OCI-LY7 (cell line): ENCODE data around the gene TUBGCP2. TPM values are rescaled to one million over a fixed set of nuclear protein-coding genes. Genes with fewer than 3 reads are reported as not detected.

ENCODE experiments used
- BruUV-seq: library from RNA; stranded (reverse); fragments of 400-500 nt; replicated peaks from 2 replicates; lab custom pipeline; 2021; lab: Mats Ljungman, UMichigan
- CTCF ChIA-PET: fragments of 300-600 bp; sonication (Branson Sonifier 250); formaldehyde crosslinking; loops from one replicate; lab custom pipeline; 2022; ENCODE audit warnings: antibody characterized with exemption; ENCODE audit not compliant: unreplicated experiment; lab: Charles Lee
- POLR2A ChIA-PET: fragments of 300-600 bp; sonication (Branson Sonifier 250); formaldehyde crosslinking; loops from one replicate; lab custom pipeline; 2022; ENCODE audit warnings: antibody characterized with exemption; lab: Charles Lee
- DNase-seq: peaks from one replicate; pipeline ENCODE4 v3.0.0-alpha.2; 2015; ENCODE audit warnings: low spot score
- H2AFZ ChIP-seq: fragments of 200-600 bp; sonication (generic), shearing (Covaris generic); 2 replicates; pipeline ENCODE4 v1.6.1; 2014; ENCODE audit warnings: mild to moderate bottlenecking, antibody characterized with exemption, low read length, moderate library complexity
- H3K27ac ChIP-seq: fragments of 200-600 bp; sonication (generic); 2 replicates; pipeline ENCODE4 v1.5.1; 2014; ENCODE audit warnings: mixed run types, low read depth, mild to moderate bottlenecking, moderate library complexity, low read length, inconsistent platforms; ENCODE audit not compliant: poor library complexity, severe bottlenecking
- H3K36me3 ChIP-seq: fragments of 200-600 bp; sonication (generic); 2 replicates; pipeline ENCODE4 v1.6.1; 2014; ENCODE audit warnings: mild to moderate bottlenecking, antibody characterized with exemption, low read length, moderate library complexity, mixed read lengths; ENCODE audit not compliant: insufficient read depth
- H3K4me1 ChIP-seq: fragments of 200-600 bp; sonication (generic); 2 replicates; pipeline ENCODE4 v1.5.1; 2014; ENCODE audit warnings: mild to moderate bottlenecking, low read length; ENCODE audit not compliant: insufficient read depth, poor library complexity, severe bottlenecking
- H3K4me2 ChIP-seq: fragments of 200-600 bp; sonication (generic); 2 replicates; pipeline ENCODE4 v1.6.1; 2014; ENCODE audit warnings: mild to moderate bottlenecking, low read length
- H3K4me3 ChIP-seq: fragments of 200-600 bp; sonication (generic); 2 replicates; pipeline ENCODE4 v1.5.1; 2014; ENCODE audit warnings: mild to moderate bottlenecking, low read depth, low read length; ENCODE audit not compliant: poor library complexity, severe bottlenecking
- H3K79me2 ChIP-seq: fragments of 200-600 bp; sonication (generic); 2 replicates; pipeline ENCODE4 v1.6.1; 2016; ENCODE audit warnings: low read depth, mild to moderate bottlenecking, low read length, moderate library complexity, mixed read lengths; ENCODE audit not compliant: insufficient read depth
- H3K9me2 ChIP-seq: fragments of 200-600 bp; sonication (generic); 2 replicates; pipeline ENCODE4 v1.6.1; 2016; ENCODE audit warnings: mild to moderate bottlenecking, low read length, mixed read lengths; ENCODE audit not compliant: insufficient read depth
- H3K9me3 ChIP-seq: fragments of 200-600 bp; sonication (generic); 2 replicates; pipeline ENCODE4 v1.6.1; 2014; ENCODE audit warnings: mild to moderate bottlenecking, mixed run types, low read length, mixed read lengths
- H4K20me1 ChIP-seq: fragments of 200-600 bp; sonication (generic); 2 replicates; pipeline ENCODE4 v1.6.1; 2014; ENCODE audit warnings: mild to moderate bottlenecking, antibody characterized with exemption, low read length, moderate library complexity, mixed read lengths; ENCODE audit not compliant: insufficient read depth
- EZH2phosphoT487 ChIP-seq: fragments of 200-600 bp; sonication (generic); IDR thresholded peaks from 2 replicates; pipeline ENCODE4 v1.6.1; 2018; ENCODE audit warnings: low read depth, borderline replicate concordance, mild to moderate bottlenecking, mixed run types, antibody characterized with exemption, low read length, moderate library complexity, mixed read lengths
- intact Hi-C: fragments of 100-400 bp; cut with micrococcal nuclease; formaldehyde crosslinking; loops from one replicate; pipeline ENCODE4 v1.10.0; 2022; ENCODE audit not compliant: unreplicated experiment
- total RNA-seq, 2 experiments: library from RNA; depleted of rRNA in 1 of 2; stranded (reverse); fragments of >200 nt in 1 of 2; shearing (Covaris generic) in 1 of 2; gene quantifications; 2 replicates each; pipeline ENCODE4 v1.2.3, GENCODE V29; 2014 to 2022
- TF ChIP-seq, protein P1 (sequence below): fragments of 200-600 bp; sonication (generic); conservative IDR thresholded peaks from 2 replicates; pipeline ENCODE4 v1.5.1; 2014; ENCODE audit warnings: mild to moderate bottlenecking, antibody characterized with exemption, low read length, moderate library complexity, mixed read lengths

The TUBGCP2 gene
- total RNA-seq, 2 experiments from 2014 or later: 40.5 to 56.1 TPM

DNA sequence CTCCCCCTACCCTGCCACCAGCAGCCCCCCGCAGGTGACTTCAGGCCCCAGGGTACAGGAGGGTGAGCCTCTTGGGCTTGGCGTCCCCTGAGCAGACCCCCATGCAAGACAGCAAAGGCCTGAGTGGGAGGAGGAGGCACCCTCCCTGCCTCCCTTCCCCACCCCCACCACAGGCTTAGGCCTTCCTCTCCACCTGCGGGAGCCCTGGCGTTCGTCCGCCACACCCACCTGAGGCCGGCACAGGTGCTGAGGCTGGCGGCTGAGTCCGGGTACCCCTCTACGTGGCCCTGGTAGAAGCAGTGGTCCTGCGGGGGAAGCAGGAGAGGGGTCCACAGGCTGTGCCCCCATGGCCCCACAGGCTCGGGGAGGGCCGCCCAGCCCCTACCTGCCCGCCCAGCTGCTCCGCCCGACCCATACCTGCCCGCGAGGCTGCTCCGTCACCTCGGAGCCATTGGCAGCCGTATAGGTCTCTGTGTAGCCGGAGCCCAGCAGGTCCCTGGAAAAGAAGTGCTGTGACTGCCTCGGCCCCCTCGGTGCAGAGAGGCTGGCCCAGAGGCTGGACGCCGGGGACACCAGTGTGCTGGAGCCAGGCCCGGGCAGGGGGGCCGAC is 35.0 kb downstream of the TUBGCP2 start:
- BruUV-seq: no TSS peak
- ChIA-PET CTCF (no interaction called here), POLR2A (no interaction called here)
- H2AFZ ChIP-seq: no peak overlapping the region
- H3K36me3 ChIP-seq: no peaks in the 10 kb centered on the region
- H3K9me2 ChIP-seq: no peaks in the 10 kb centered on the region
- intact Hi-C loops: no loop called here
- H3K9me3 ChIP-seq: no peaks in the 10 kb centered on the region
- no peaks in the 10 kb centered on the region for H3K79me2 ChIP-seq
- no peak for TF ChIP-seq EZH2phosphoT487
- TF ChIP-seq, protein P1, sequence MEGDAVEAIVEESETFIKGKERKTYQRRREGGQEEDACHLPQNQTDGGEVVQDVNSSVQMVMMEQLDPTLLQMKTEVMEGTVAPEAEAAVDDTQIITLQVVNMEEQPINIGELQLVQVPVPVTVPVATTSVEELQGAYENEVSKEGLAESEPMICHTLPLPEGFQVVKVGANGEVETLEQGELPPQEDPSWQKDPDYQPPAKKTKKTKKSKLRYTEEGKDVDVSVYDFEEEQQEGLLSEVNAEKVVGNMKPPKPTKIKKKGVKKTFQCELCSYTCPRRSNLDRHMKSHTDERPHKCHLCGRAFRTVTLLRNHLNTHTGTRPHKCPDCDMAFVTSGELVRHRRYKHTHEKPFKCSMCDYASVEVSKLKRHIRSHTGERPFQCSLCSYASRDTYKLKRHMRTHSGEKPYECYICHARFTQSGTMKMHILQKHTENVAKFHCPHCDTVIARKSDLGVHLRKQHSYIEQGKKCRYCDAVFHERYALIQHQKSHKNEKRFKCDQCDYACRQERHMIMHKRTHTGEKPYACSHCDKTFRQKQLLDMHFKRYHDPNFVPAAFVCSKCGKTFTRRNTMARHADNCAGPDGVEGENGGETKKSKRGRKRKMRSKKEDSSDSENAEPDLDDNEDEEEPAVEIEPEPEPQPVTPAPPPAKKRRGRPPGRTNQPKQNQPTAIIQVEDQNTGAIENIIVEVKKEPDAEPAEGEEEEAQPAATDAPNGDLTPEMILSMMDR: no peak
- no peak overlapping the region for H3K4me2 ChIP-seq
- H4K20me1 ChIP-seq: no peaks in the 10 kb centered on the region; the same call in 1 of the 2 replicates
- DNase-seq: no peak
- no peak overlapping the region for H3K27ac ChIP-seq
- H3K4me3 ChIP-seq: no peak overlapping the region
- H3K4me1 ChIP-seq: peaks cover 43% of the 10 kb centered on the region

- TF ChIP-seq EZH2phosphoT487: no peak
- TF ChIP-seq, protein P1: no peak
These were observed 35.7 kb downstream of the TUBGCP2 start for GRCh38 chr10:133272964-133273420.

DNA sequence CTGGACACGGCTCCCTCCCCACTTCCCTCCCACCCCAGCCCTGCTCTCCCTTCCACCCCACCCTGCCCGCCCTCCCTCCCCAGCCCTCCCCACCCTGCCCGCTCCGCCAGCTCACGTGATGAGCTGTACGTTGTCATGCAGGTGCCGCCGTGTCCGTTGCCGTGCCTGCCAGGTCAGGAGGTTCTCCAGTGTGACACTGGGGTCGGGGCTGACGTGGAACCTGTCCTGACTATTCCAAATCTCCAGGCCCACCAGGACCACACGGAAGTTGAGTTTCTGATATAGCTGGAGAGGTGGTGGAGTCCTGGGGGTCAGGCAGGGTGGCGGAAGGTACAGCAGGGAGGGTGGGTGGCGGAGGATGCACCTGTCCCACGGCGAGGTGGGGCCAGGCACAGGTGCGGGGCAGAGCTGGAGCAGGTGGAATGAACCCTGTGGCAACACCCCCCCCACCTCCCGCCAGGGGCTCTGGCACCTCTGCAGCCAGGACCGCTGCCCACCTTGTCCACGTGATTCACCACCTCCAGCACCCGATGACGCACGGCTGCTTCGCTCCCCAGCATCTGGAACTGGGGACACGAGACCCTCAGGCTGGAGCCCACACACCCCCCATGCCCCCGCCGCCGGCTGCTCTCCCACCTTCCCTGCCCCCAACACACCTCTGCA is 36.2 kb downstream of the TUBGCP2 start:
- Histone ChIP-seq H3K4me2 (no peak overlapping the region), H3K79me2 (no peaks in the 10 kb centered on the region), H3K36me3 (no peaks in the 10 kb centered on the region), H3K4me3 (no peak overlapping the region), H2AFZ (no peak overlapping the region), H3K27ac (no peak overlapping the region), H3K9me2 (no peaks in the 10 kb centered on the region), H4K20me1 (no peaks in the 10 kb centered on the region; the same call in 1 of the 2 replicates), H3K4me1 (peaks cover 31% of the 10 kb centered on the region), H3K9me3 (no peaks in the 10 kb centered on the region)
- no TSS peak for BruUV-seq
- intact Hi-C loops: no loop called here
- TF ChIP-seq, protein P1: no peak
- no peak for TF ChIP-seq EZH2phosphoT487
- no peak for DNase-seq
- ChIA-PET CTCF (no interaction called here), POLR2A (no interaction called here)

More at GRCh38 chr10:133272964-133273420, 35.7 kb downstream of the TUBGCP2 start:
- Histone ChIP-seq H3K79me2 (no peaks in the 10 kb centered on the region), H3K4me2 (no peak overlapping the region), H3K27ac (no peak overlapping the region), H3K36me3 (no peaks in the 10 kb centered on the region), H2AFZ (no peak overlapping the region), H3K9me3 (no peaks in the 10 kb centered on the region), H4K20me1 (no peaks in the 10 kb centered on the region; the same call in 1 of the 2 replicates), H3K4me3 (no peak overlapping the region), H3K9me2 (no peaks in the 10 kb centered on the region), H3K4me1 (peaks cover 36% of the 10 kb centered on the region)
- CTCF ChIA-PET: no interaction called here
- DNase-seq: no peak
- BruUV-seq: no TSS peak
- intact Hi-C loops: no loop called here
- POLR2A ChIA-PET: no interaction called here
